Measurements from ENCODE around the gene C1orf210. TPM values are rescaled to one million over a fixed set of nuclear protein-coding genes. Genes with fewer than 3 reads are reported as not detected.

Gene C1orf210
- total and polyA plus RNA-seq, 2 of the 13 experiments (the other 11 are each of a cell fraction or from before 2014, with no cell fraction given): 0.49 to 5.1 TPM

- no peak overlapping the region for H3K4me3 ChIP-seq (replicated peaks in 1 of 3; ENCODE audit: insufficient read depth in 1 of 3, low read depth in 2 of 3, low read length in 3 of 3)
- ChIA-PET CTCF (ENCODE audit: low intra/inter-chr PET ratio, low total read pairs) (no interaction called here), POLR2A (no interaction called here)
- ATAC-seq (no peak), DNase-seq (ENCODE audit: low spot score) (no peak), FAIRE-seq (no peak)
- no peak overlapping the region for H3K9ac ChIP-seq (ENCODE audit: insufficient read depth, low read depth, low read length)
- no TSS peak for BruUV-seq (replicated peaks)
- 75% methylated on average over 7 of the region's 7 CpGs for WGBS (ENCODE audit: low lambda C conversion rate)
- no peaks in the 10 kb centered on the region for H3K79me2 ChIP-seq (ENCODE audit: insufficient read depth, low read length)
- H3K4me2 ChIP-seq (ENCODE audit: low read depth, low read length): no peak overlapping the region
- H3K27me3 ChIP-seq (ENCODE audit: control insufficient read depth in 1 of 2, insufficient read depth in 2 of 2, low read length in 2 of 2): peaks cover 0 to 3% of the 10 kb centered on the region in 2 experiments; a peak in 1 of 5 replicates
- in situ Hi-C loops (cut with HindIII; ENCODE audit: extremely low pct_ligation_motif_present, low pct_unique_long_range_greater_than_20kb): no loop called here
- TF ChIP-seq ZNF83 (CRISPR knock-in tag; IDR thresholded peaks at IDR 0.05; ENCODE audit: borderline replicate concordance) (no peak), ZNF552 (CRISPR knock-in tag; IDR thresholded peaks at IDR 0.05; ENCODE audit: borderline replicate concordance) (no peak), ZNF180 (CRISPR knock-in tag; IDR thresholded peaks at IDR 0.05; ENCODE audit: borderline replicate concordance, low read depth) (no peak), DR1 (CRISPR knock-in tag; IDR thresholded peaks at IDR 0.05) (no peak), ZNF142 (CRISPR knock-in tag; IDR thresholded peaks at IDR 0.05) (no peak), EZH2 (conservative IDR thresholded peaks at IDR 0.05; ENCODE audit: low read depth, low read length) (no peak), AKNA (CRISPR knock-in tag; IDR thresholded peaks at IDR 0.05; ENCODE audit: borderline replicate concordance) (no peak), AGO2 (optimal IDR thresholded peaks at IDR 0.05; ENCODE audit: low read depth, low read length) (no peak)
- no peaks in the 10 kb centered on the region for H3K36me3 ChIP-seq (replicated peaks in 1 of 2; ENCODE audit: control insufficient read depth in 1 of 2, insufficient read depth in 2 of 2, low read length in 2 of 2)
- intact Hi-C loops (cut with micrococcal nuclease; ENCODE audit: unreplicated experiment): no loop called here
- no peak overlapping the region for H3K27ac ChIP-seq (ENCODE audit: extremely low read length, insufficient read depth, low read length)
- no peak overlapping the region for H2AFZ ChIP-seq (ENCODE audit: low read length)
- no peaks in the 10 kb centered on the region for H3K9me3 ChIP-seq (ENCODE audit: low read length)
- no peaks in the 10 kb centered on the region for H4K20me1 ChIP-seq (ENCODE audit: insufficient read depth, low read length)
- peaks cover 77% of the 10 kb centered on the region for H3K4me1 ChIP-seq (ENCODE audit: insufficient read depth, low read length)
Observed at GRCh38 chr1:43273708-43274107, 11.7 kb downstream of the C1orf210 start.
